OCI-LY1 (cell line): ENCODE results near the gene ARHGAP10.

ENCODE experiments used
- H2AFZ ChIP-seq: fragments of 200-600 bp; sonication (generic), shearing (Covaris generic); 2 replicates; pipeline ENCODE4 v1.6.0; 2014; ENCODE audit warnings: antibody characterized with exemption, mild to moderate bottlenecking, low read length
- H3F3A ChIP-seq: fragments of 200-600 bp; sonication (generic), shearing (Covaris generic); 2 replicates; pipeline ENCODE4 v1.6.0; 2014; ENCODE audit warnings: mild to moderate bottlenecking, antibody characterized with exemption, low read length, moderate library complexity; ENCODE audit not compliant: insufficient read depth
- H3K27ac ChIP-seq: fragments of 200-600 bp; sonication (generic); 2 replicates; pipeline ENCODE4 v1.5.1; 2014; ENCODE audit warnings: low read length, mixed run types, mild to moderate bottlenecking, low read depth; ENCODE audit not compliant: poor library complexity, severe bottlenecking
- H3K27me3 ChIP-seq: fragments of 200-600 bp; sonication (generic); 2 replicates; pipeline ENCODE4 v1.6.0; 2014; ENCODE audit warnings: antibody characterized with exemption, mild to moderate bottlenecking, low read length, moderate library complexity; ENCODE audit not compliant: insufficient read depth
- H3K36me3 ChIP-seq: fragments of 200-600 bp; sonication (generic); 2 replicates; pipeline ENCODE4 v1.6.1; 2014; ENCODE audit warnings: mild to moderate bottlenecking, antibody characterized with exemption, low read length, moderate library complexity, mixed read lengths; ENCODE audit not compliant: insufficient read depth
- H3K4me1 ChIP-seq: fragments of 200-600 bp; sonication (generic); 2 replicates; pipeline ENCODE4 v1.5.1; 2014; ENCODE audit warnings: mild to moderate bottlenecking, low read length, moderate library complexity; ENCODE audit not compliant: insufficient read depth, severe bottlenecking
- H3K4me2 ChIP-seq: fragments of 200-600 bp; sonication (generic), shearing (Covaris generic); 2 replicates; pipeline ENCODE4 v1.6.1; 2014; ENCODE audit warnings: low read length
- H3K4me3 ChIP-seq: fragments of 200-600 bp; sonication (generic); 2 replicates; pipeline ENCODE4 v1.5.1; 2014; ENCODE audit warnings: low read length, low read depth, mild to moderate bottlenecking, mixed read lengths; ENCODE audit not compliant: poor library complexity, severe bottlenecking
- H3K79me2 ChIP-seq: fragments of 200-600 bp; shearing (Covaris generic); 2 replicates; pipeline ENCODE4 v1.6.1; 2016; ENCODE audit warnings: mixed run types, low read length, mixed read lengths; ENCODE audit not compliant: insufficient read depth
- H3K9ac ChIP-seq: fragments of 200-600 bp; sonication (generic), shearing (Covaris generic); 2 replicates; pipeline ENCODE4 v1.6.1; 2014; ENCODE audit warnings: mild to moderate bottlenecking, low read length, mixed read lengths
- H3K9me2 ChIP-seq: fragments of 200-600 bp; sonication (generic), shearing (Covaris generic); 2 replicates; pipeline ENCODE4 v1.6.1; 2014; ENCODE audit warnings: low read depth, mild to moderate bottlenecking, low read length, mixed read lengths
- H3K9me3 ChIP-seq: fragments of 200-600 bp; shearing (Covaris generic); 2 replicates; pipeline ENCODE4 v1.6.1; 2014; ENCODE audit warnings: low read length, mixed read lengths
- H4K20me1 ChIP-seq: fragments of 200-600 bp; sonication (generic), shearing (Covaris generic); 2 replicates; pipeline ENCODE4 v1.6.0; 2016; ENCODE audit warnings: mild to moderate bottlenecking, low read length; ENCODE audit not compliant: insufficient read depth
- CTCF ChIP-seq: fragments of 200-600 bp; sonication (generic), shearing (Covaris generic); IDR thresholded peaks from 2 replicates; pipeline ENCODE4 v1.5.1; 2017; ENCODE audit warnings: mild to moderate bottlenecking, antibody characterized with exemption, low read length, moderate library complexity, mixed read lengths
- EZH2 ChIP-seq: fragments of 200-600 bp; sonication (generic), shearing (Covaris generic); IDR thresholded peaks from 2 replicates; pipeline ENCODE4 v1.8.0; 2017; ENCODE audit warnings: borderline replicate concordance, mixed run types, mild to moderate bottlenecking, antibody characterized with exemption, low read length, moderate library complexity, mixed read lengths

The ARHGAP10 gene

GRCh38 chr4:148074462-148074861, 342.6 kb downstream of the ARHGAP10 start:
- Histone ChIP-seq H4K20me1 (no peaks in the 10 kb centered on the region), H3K9ac (no peak overlapping the region), H3K9me2 (no peaks in the 10 kb centered on the region), H2AFZ (no peak overlapping the region), H3K27me3 (no peaks in the 10 kb centered on the region), H3K27ac (no peak overlapping the region), H3K79me2 (no peaks in the 10 kb centered on the region), H3F3A (no peaks in the 10 kb centered on the region), H3K4me1 (no peaks in the 10 kb centered on the region), H3K4me2 (no peak overlapping the region), H3K4me3 (no peak overlapping the region), H3K36me3 (peaks cover 4% of the 10 kb centered on the region; the same call in 1 of the 2 replicates), H3K9me3 (peaks cover 6% of the 10 kb centered on the region; the same call in 1 of the 2 replicates)
- TF ChIP-seq EZH2 (no peak), CTCF (no peak)

DNA sequence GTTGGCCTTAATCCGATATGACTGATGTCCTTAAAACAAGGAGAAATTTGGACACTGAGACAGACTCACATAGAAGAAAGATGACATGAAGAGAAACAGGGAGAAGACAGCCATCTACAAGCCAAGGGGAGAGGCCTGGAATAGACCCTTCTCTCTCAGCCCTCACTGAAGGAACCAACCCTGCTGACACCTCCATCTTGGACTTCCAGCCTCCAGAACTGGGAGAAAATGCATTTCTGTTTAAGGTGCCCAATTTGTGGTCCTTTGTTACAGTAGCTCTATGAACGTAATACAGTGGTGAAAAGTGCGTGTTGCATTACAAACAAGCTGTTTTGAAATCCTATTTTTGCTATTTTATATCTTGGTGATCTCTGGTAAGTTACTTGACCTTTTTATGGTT, 343.6 kb downstream of the ARHGAP10 start:
- Histone ChIP-seq H3K9ac (no peak overlapping the region), H3K9me2 (no peaks in the 10 kb centered on the region), H3K4me1 (no peaks in the 10 kb centered on the region), H3K79me2 (no peaks in the 10 kb centered on the region), H3K27me3 (no peaks in the 10 kb centered on the region), H2AFZ (no peak overlapping the region), H3K27ac (no peak overlapping the region), H4K20me1 (no peaks in the 10 kb centered on the region), H3F3A (no peaks in the 10 kb centered on the region), H3K4me2 (no peak overlapping the region), H3K9me3 (peaks cover 6% of the 10 kb centered on the region; the same call in 1 of the 2 replicates), H3K36me3 (peaks cover 4% of the 10 kb centered on the region; the same call in 1 of the 2 replicates), H3K4me3 (no peak overlapping the region)
- TF ChIP-seq EZH2: no peak
- no peak for TF ChIP-seq CTCF

- Histone ChIP-seq H3K36me3 (peaks cover 4% of the 10 kb centered on the region; the same call in 1 of the 2 replicates), H3K27me3 (no peaks in the 10 kb centered on the region)
These were observed 345.1 kb downstream of the ARHGAP10 start for GRCh38 chr4:148076964-148077363.

More at GRCh38 chr4:148076964-148077363, 345.1 kb downstream of the ARHGAP10 start:
- Histone ChIP-seq H3K9me3 (peaks cover 6% of the 10 kb centered on the region; the same call in 1 of the 2 replicates), H3F3A (no peaks in the 10 kb centered on the region), H2AFZ (no peak overlapping the region), H4K20me1 (no peaks in the 10 kb centered on the region), H3K27ac (no peak overlapping the region), H3K4me2 (no peak overlapping the region), H3K4me3 (no peak overlapping the region), H3K9ac (no peak overlapping the region), H3K79me2 (no peaks in the 10 kb centered on the region), H3K9me2 (no peaks in the 10 kb centered on the region), H3K4me1 (peaks cover 3% of the 10 kb centered on the region)
- TF ChIP-seq EZH2 (no peak), CTCF (no peak)
